ENCODE measurements around the gene EGLN2.

- TF ChIP-seq CTCF (IDR thresholded peaks at IDR 0.05 in 2 of 3, conservative IDR thresholded peaks at IDR 0.05 in 1 of 3; ENCODE audit: control insufficient read depth in 2 of 3, extremely low read depth in 1 of 3, insufficient read depth in 1 of 3, low read depth in 3 of 3, low read length in 3 of 3) (no peak), MAX (IDR thresholded peaks at IDR 0.05; ENCODE audit: low read depth, low read length) (no peak), POLR2AphosphoS5 (IDR thresholded peaks at IDR 0.05; ENCODE audit: low read length) (no peak), EGR1 (IDR thresholded peaks at IDR 0.05; ENCODE audit: borderline replicate concordance in 1 of 2, low read depth in 2 of 2, low read length in 2 of 2) (no peak), NFYA (IDR thresholded peaks at IDR 0.05; ENCODE audit: borderline replicate concordance, low read depth, low read length) (no peak)
Measured at GRCh38 chr19:40810160-40810559, 11.2 kb downstream of the EGLN2 start.
